Skeletal muscle satellite cell (primary cell): ENCODE results near the gene THOC6. TPM values are rescaled to one million over a fixed set of nuclear protein-coding genes. Genes with fewer than 3 reads are reported as not detected.
"Not testable (repeated sequence)": the region's sequence is repeated elsewhere in the genome, so short reads cannot be mapped to it uniquely, and the experiment has no call there.

ENCODE experiments used
- H3K27me3 ChIP-seq: 2 replicates; pipeline ENCODE4 v1.7.0; 2013; ENCODE audit warnings: low read length; ENCODE audit not compliant: control insufficient read depth, insufficient read depth
- H3K36me3 ChIP-seq: 2 replicates; pipeline ENCODE4 v1.7.0; 2013; ENCODE audit warnings: mild to moderate bottlenecking, control low read depth, low read length; ENCODE audit not compliant: insufficient read depth
- H3K4me1 ChIP-seq: 2 replicates; pipeline ENCODE4 v1.7.0; 2013; ENCODE audit warnings: low read length; ENCODE audit not compliant: control insufficient read depth, insufficient read depth
- H3K4me2 ChIP-seq: 2 replicates; pipeline ENCODE4 v1.7.0; 2013; ENCODE audit warnings: mild to moderate bottlenecking, low read length
- H3K4me3 ChIP-seq: 2 replicates; pipeline ENCODE4 v1.7.0; 2013; ENCODE audit warnings: low read length
- H3K9ac ChIP-seq: 2 replicates; pipeline ENCODE4 v1.7.0; 2013; ENCODE audit warnings: mild to moderate bottlenecking, low read depth, low read length, moderate library complexity
- H3K9me3 ChIP-seq: replicated peaks from 2 replicates; pipeline ENCODE4 v1.7.0; 2013; ENCODE audit warnings: mild to moderate bottlenecking, control low read depth, low read length
- small RNA-seq: library from RNA; depleted of rRNA; stranded (forward); fragments of <200 nt; gene quantifications from one replicate; pipeline ENCODE3, GENCODE V24; 2012

Gene THOC6

DNA sequence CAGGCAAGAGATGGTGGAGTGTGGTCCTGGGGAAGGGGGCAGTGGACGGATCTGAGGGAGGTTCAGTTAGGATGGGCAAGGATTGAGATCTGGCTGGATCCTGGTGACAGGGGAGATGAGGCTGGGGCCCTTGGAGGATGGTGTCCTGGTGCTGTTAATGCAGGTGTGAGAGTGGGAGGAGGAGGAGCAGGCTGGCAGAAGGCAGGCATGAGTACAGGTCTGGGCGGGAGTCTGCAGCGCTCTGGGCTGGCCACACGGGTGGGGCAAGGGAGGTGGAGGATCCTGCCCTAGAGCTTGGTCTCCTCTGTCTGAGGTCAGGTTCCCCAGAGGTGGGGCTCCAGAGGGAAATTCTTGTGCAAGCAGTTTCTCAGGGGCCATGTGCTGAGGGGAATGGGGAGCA lies 48.3 kb downstream of the THOC6 start:
- not testable (repeated sequence) for H3K36me3 ChIP-seq, H3K4me3 ChIP-seq, H3K4me1 ChIP-seq, H3K9me3 ChIP-seq, H3K4me2 ChIP-seq, H3K9ac ChIP-seq
- peaks cover 36% of the 10 kb centered on the region for H3K27me3 ChIP-seq

DNA sequence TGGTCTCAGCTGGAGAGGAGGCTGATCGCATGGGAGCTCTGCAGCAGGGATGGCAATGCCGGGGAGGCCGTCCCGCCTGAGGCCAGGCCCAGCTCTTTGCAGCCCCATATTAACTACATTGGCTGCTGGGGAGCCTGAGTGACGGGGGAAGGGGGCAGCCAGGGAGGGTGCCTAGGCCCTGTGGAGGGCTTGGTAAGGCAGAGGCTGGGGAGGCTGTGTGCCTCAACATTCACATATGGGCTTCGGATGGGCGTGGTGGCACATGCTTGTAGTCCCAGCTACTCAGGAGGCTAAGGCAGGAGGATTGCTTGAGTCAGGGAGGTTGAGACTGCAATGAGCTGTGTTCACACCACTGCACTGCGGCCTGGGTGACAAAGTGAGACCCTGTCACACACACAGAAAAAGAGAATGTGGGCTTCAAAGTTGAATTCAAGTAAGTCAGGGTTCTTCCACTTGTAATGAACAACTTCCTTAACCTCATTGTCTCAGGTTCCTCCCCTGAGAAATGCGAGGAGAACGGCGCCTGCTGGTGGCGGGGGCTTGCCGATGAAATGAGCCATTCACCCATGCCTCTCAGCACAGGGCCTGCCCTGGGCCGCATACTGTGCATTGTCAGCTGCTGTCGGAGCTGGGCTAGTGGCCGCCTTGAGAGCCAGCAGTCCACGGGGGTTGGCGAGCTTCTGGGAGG lies 48.9 kb downstream of the THOC6 start:
- H3K27me3 ChIP-seq = peaks cover 40% of the 10 kb centered on the region
- H3K4me3 ChIP-seq, H3K4me2 ChIP-seq, H3K4me1 ChIP-seq, H3K9me3 ChIP-seq, H3K36me3 ChIP-seq, H3K9ac ChIP-seq: not testable (repeated sequence)

DNA sequence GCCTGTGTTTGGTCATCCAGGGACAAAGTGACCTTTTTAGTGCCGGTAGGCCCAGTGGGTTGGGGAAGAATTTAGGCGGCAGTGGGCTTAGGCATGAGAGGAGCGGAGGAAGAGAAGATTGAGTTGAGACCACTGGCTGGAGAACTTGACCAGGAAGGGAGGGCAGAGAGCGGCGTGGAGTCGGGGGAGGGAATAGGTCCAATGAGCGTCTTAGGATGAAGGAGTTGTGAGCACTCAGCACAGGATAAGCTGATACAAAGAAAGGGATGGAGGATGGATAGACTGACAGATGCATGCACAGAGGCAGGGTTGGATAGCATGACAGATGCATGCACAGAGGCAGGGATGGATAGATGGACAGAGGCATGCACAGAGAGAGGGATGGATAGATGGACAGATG lies 49.6 kb downstream of the THOC6 start:
- Histone ChIP-seq H3K36me3 (no peaks in the 10 kb centered on the region), H3K9ac (no peak overlapping the region), H3K4me3 (no peak overlapping the region), H3K4me2 (no peak overlapping the region), H3K4me1 (no peaks in the 10 kb centered on the region), H3K27me3 (peaks cover 41% of the 10 kb centered on the region), H3K9me3 (no peaks in the 10 kb centered on the region)

- no peak overlapping the region for H3K4me3 ChIP-seq
- no peaks in the 10 kb centered on the region for H3K4me1 ChIP-seq
- H3K4me2 ChIP-seq = no peak overlapping the region
- H3K9ac ChIP-seq = no peak overlapping the region
- no peaks in the 10 kb centered on the region for H3K9me3 ChIP-seq
- no peaks in the 10 kb centered on the region for H3K36me3 ChIP-seq
- H3K27me3 ChIP-seq = peaks cover 53% of the 10 kb centered on the region
These were observed 51.2 kb downstream of the THOC6 start for GRCh38 chr16:3074860-3075522.

DNA sequence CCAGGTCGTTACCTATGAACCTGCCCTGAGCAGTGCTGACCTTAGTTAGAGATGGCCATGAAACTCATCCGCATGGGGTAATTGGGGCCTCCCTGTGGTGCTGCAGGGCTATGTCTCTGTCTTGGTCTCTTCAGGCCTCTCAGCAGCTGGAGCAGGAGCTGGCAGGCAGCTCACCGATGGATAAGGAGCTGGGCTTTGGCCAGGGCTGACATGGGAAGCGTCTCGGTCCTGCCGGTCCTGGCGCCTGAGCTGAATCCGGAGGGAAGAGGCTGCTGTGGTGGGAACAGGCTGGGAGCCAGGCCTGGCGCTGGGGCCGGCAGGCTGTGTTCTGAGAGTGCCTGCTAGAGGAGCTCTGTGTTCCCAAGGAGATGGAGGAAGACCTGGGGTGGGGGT lies 51.7 kb downstream of the THOC6 start:
- H3K27me3 ChIP-seq = peaks cover 56% of the 10 kb centered on the region
- H3K36me3 ChIP-seq = no peaks in the 10 kb centered on the region
- H3K4me3 ChIP-seq = no peak overlapping the region
- no peaks in the 10 kb centered on the region for H3K4me1 ChIP-seq
- H3K9ac ChIP-seq = no peak overlapping the region
- H3K4me2 ChIP-seq = no peak overlapping the region
- no peaks in the 10 kb centered on the region for H3K9me3 ChIP-seq

- peaks cover 60% of the 10 kb centered on the region for H3K27me3 ChIP-seq
- H3K4me3 ChIP-seq = not testable (repeated sequence)
These were observed 52.1 kb downstream of the THOC6 start for GRCh38 chr16:3075946-3076345.

DNA sequence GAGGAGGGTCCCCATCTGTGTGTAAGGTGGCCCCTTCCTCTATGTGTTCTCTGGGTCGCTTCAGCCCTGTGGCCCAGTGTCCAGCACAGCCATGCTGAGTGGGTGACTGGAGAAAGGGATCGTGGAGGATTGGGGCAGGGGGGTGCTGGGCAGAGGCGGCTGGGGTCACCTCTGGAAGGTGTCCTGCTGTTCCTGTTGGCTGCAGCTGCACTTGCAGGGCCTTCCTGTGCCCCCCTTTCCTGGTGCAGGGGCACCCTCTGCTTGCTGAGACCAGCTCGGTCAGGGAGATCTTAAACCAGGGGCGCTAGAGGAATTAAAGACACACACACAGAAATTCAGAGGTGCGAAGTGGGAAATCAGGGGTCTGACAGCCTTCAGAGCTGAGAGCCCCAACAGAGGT lies 52.7 kb downstream of the THOC6 start:
- Histone ChIP-seq H3K27me3 (peaks cover 56% of the 10 kb centered on the region), H3K36me3 (no peaks in the 10 kb centered on the region), H3K4me1 (no peaks in the 10 kb centered on the region), H3K9ac (no peak overlapping the region), H3K4me2 (no peak overlapping the region), H3K4me3 (no peak overlapping the region), H3K9me3 (no peaks in the 10 kb centered on the region)

More at GRCh38 chr16:3075946-3076345, 52.1 kb downstream of the THOC6 start:
- not testable (repeated sequence) for H3K9ac ChIP-seq, H3K4me1 ChIP-seq, H3K9me3 ChIP-seq, H3K4me2 ChIP-seq, H3K36me3 ChIP-seq

Small RNA genes within 50 kb of the gene (small RNA-seq; reads per million reads assigned to genes)
- not detected for gene LINC00514
